Neural cell (in vitro differentiated cells): Measurements from ENCODE around the gene SLC7A14. TPM values are rescaled to one million over a fixed set of nuclear protein-coding genes. Genes with fewer than 3 reads are reported as not detected.
A peak's percentile ranks its signal among the peaks of the same experiment; 100 is the strongest.

Experiments
- H2AFZ ChIP-seq: fragments of 200-600, 300-800 bp; sonication (generic), shearing (Covaris generic); 2 replicates; pipeline ENCODE4 v1.6.0; 2014; ENCODE audit warnings: low read depth, mild to moderate bottlenecking, antibody characterized with exemption, low read length, moderate library complexity
- H3F3A ChIP-seq: fragments of 200-600 bp; shearing (Covaris generic); 2 replicates; pipeline ENCODE4 v1.6.1; 2016; ENCODE audit warnings: mild to moderate bottlenecking, moderate library complexity, mixed read lengths, antibody characterized with exemption, low read length; ENCODE audit not compliant: insufficient read depth, poor library complexity, severe bottlenecking
- H3K27ac ChIP-seq: fragments of 200-600, 300-800 bp; sonication (generic), shearing (Covaris generic); 2 replicates; pipeline ENCODE4 v1.5.1; 2014; ENCODE audit warnings: mild to moderate bottlenecking, low read length, moderate library complexity
- H3K27me3 ChIP-seq: fragments of 300-800, 200-600 bp; sonication (generic), shearing (Covaris generic); 2 replicates; pipeline ENCODE4 v1.6.0; 2014; ENCODE audit warnings: mild to moderate bottlenecking, low read depth, low read length, moderate library complexity; ENCODE audit not compliant: insufficient read depth
- H3K36me3 ChIP-seq: fragments of 300-800, 200-600 bp; sonication (generic), shearing (Covaris generic); 2 replicates; pipeline ENCODE4 v1.5.1; 2014; ENCODE audit warnings: mild to moderate bottlenecking, antibody characterized with exemption, low read length, moderate library complexity; ENCODE audit not compliant: insufficient read depth
- H3K4me2 ChIP-seq: fragments of 300-800, 200-600 bp; sonication (generic), shearing (Covaris generic); 2 replicates; pipeline ENCODE4 v1.6.0; 2014; ENCODE audit warnings: mild to moderate bottlenecking, low read length
- H3K4me3 ChIP-seq: fragments of 300-800, 200-600 bp; sonication (generic), shearing (Covaris generic); 2 replicates; pipeline ENCODE4 v1.5.1; 2014; ENCODE audit warnings: mild to moderate bottlenecking, low read length, moderate library complexity
- H3K79me2 ChIP-seq: fragments of 200-600 bp; shearing (Covaris generic); replicated peaks from 2 replicates; pipeline ENCODE4 v1.6.0; 2014; ENCODE audit warnings: mild to moderate bottlenecking, low read length, moderate library complexity; ENCODE audit not compliant: insufficient read depth
- H3K9ac ChIP-seq: fragments of 300-800, 200-600 bp; sonication (generic), shearing (Covaris generic); 2 replicates; pipeline ENCODE4 v1.6.1; 2016; ENCODE audit warnings: mild to moderate bottlenecking, low read length, mixed read lengths
- H3K9me2 ChIP-seq: fragments of 200-600 bp; shearing (Covaris generic); 2 replicates; pipeline ENCODE4 v1.6.1; 2016; ENCODE audit warnings: mild to moderate bottlenecking, low read length, mixed read lengths; ENCODE audit not compliant: insufficient read depth
- H3K9me3 ChIP-seq: fragments of 200-600, 300-800 bp; sonication (generic), shearing (Covaris generic); 2 replicates; pipeline ENCODE4 v1.6.1; 2016; ENCODE audit warnings: mild to moderate bottlenecking, mixed run types, low read length, moderate library complexity, mixed read lengths
- H4K20me1 ChIP-seq: fragments of 200-600 bp; shearing (Covaris generic); 2 replicates; pipeline ENCODE4 v1.6.1; 2016; ENCODE audit warnings: mild to moderate bottlenecking, mixed run types; ENCODE audit not compliant: insufficient read depth
- CTCF ChIP-seq: fragments of 450-650 bp; IDR thresholded peaks from 2 replicates; pipeline ENCODE4 v1.5.1; 2014; ENCODE audit warnings: antibody characterized with exemption, mild to moderate bottlenecking, moderate library complexity; ENCODE audit not compliant: poor library complexity, severe bottlenecking
- EP300 ChIP-seq: fragments of 450-650 bp; conservative IDR thresholded peaks from 2 replicates; pipeline ENCODE4 v1.6.1; 2014; ENCODE audit warnings: antibody characterized with exemption, mild to moderate bottlenecking, moderate library complexity; ENCODE audit not compliant: poor library complexity, severe bottlenecking
- EZH2 ChIP-seq: fragments of 200-600, 300-800 bp; shearing (Covaris generic), sonication (generic); IDR thresholded peaks from 2 replicates; pipeline ENCODE4 v1.6.1; 2014; ENCODE audit warnings: antibody characterized with exemption, low read length, borderline replicate concordance, mild to moderate bottlenecking; ENCODE audit not compliant: insufficient read depth, poor library complexity, severe bottlenecking
- MXI1 ChIP-seq: fragments of 450-650 bp; conservative IDR thresholded peaks from 2 replicates; pipeline ENCODE4 v1.6.1; 2014; ENCODE audit warnings: antibody characterized with exemption, mild to moderate bottlenecking; ENCODE audit not compliant: poor library complexity, severe bottlenecking
- POLR2AphosphoS5 ChIP-seq: IDR thresholded peaks from 2 replicates; pipeline ENCODE4 v1.6.1; 2012
- RAD21 ChIP-seq: fragments of 450-650 bp; conservative IDR thresholded peaks from 2 replicates; pipeline ENCODE4 v1.6.1; 2014; ENCODE audit warnings: antibody characterized with exemption, mild to moderate bottlenecking, moderate library complexity
- REST ChIP-seq: IDR thresholded peaks from 2 replicates; pipeline ENCODE4 v1.6.1; 2012; ENCODE audit warnings: borderline replicate concordance
- SMC3 ChIP-seq: fragments of 450-650 bp; conservative IDR thresholded peaks from 2 replicates; pipeline ENCODE4 v1.6.1; 2014; ENCODE audit warnings: antibody characterized with exemption, mild to moderate bottlenecking, moderate library complexity; ENCODE audit not compliant: poor library complexity
- TAF1 ChIP-seq: IDR thresholded peaks from 2 replicates; pipeline ENCODE4 v1.6.1; 2012; ENCODE audit warnings: low read depth
- polyA plus RNA-seq: library from polyadenylated mRNA; depleted of rRNA; stranded (reverse); fragments of >200 nt; gene quantifications from 2 replicates; pipeline ENCODE4 v1.2.3, GENCODE V29; 2014

The SLC7A14 gene
- polyA plus RNA-seq, 1 donor from 2014 or later = 5.1 TPM

GRCh38 chr3:170584585-170585007 lies 1.3 kb downstream of the SLC7A14 start:
- Histone ChIP-seq H3K9ac (peak overlapping the region; percentile 76), H2AFZ (peak overlapping the region; percentile 24), H3K79me2 (no peaks in the 10 kb centered on the region), H3K27me3 (peaks cover 62% of the 10 kb centered on the region), H3K36me3 (no peaks in the 10 kb centered on the region), H3K27ac (no peak overlapping the region), H3K9me3 (no peaks in the 10 kb centered on the region), H3K4me3 (peak overlapping the region; percentile 83), H4K20me1 (no peaks in the 10 kb centered on the region), H3K9me2 (no peaks in the 10 kb centered on the region), H3K4me2 (peak overlapping the region; percentile 87), H3F3A (no peaks in the 10 kb centered on the region)
- TF ChIP-seq MXI1 (no peak), POLR2AphosphoS5 (no peak), REST (peak; percentile 92), EP300 (no peak), RAD21 (no peak), SMC3 (no peak), TAF1 (no peak), EZH2 (no peak), CTCF (peak; percentile 15)

- H3K27ac ChIP-seq = no peak overlapping the region
- TF ChIP-seq MXI1 (no peak), EZH2 (no peak), REST (no peak)
- no peaks in the 10 kb centered on the region for H3K9me2 ChIP-seq
- no peaks in the 10 kb centered on the region for H3K79me2 ChIP-seq
- no peaks in the 10 kb centered on the region for H3K36me3 ChIP-seq
- no peaks in the 10 kb centered on the region for H3K9me3 ChIP-seq
- no peaks in the 10 kb centered on the region for H4K20me1 ChIP-seq
- no peak overlapping the region for H3K4me2 ChIP-seq
- no peak overlapping the region for H3K9ac ChIP-seq
- peaks cover 36% of the 10 kb centered on the region for H3K27me3 ChIP-seq
- H3K4me3 ChIP-seq = no peak overlapping the region
- no peaks in the 10 kb centered on the region for H3F3A ChIP-seq
- H2AFZ ChIP-seq = no peak overlapping the region
These were observed 6.2 kb downstream of the SLC7A14 start for GRCh38 chr3:170579646-170580045.
